ENCODE measurements around the gene RPSA. TPM values are rescaled to one million over a fixed set of nuclear protein-coding genes. Genes with fewer than 3 reads are reported as not detected.

Gene RPSA
- total and polyA plus RNA-seq, 2 of the 4 experiments (the other 2 are of a cell fraction), result 1,415 to 2,710 TPM

- in situ Hi-C loops (cut with MboI; ENCODE audit: low sequenced_read_pairs), result no loop called here
- TF ChIP-seq CEBPB (IDR thresholded peaks at IDR 0.05; ENCODE audit: low read depth, low read length) (no peak), RCOR1 (IDR thresholded peaks at IDR 0.05; ENCODE audit: insufficient replicate concordance, low read length) (no peak), MAZ (IDR thresholded peaks at IDR 0.05; ENCODE audit: borderline replicate concordance, low read depth, low read length) (no peak), BHLHE40 (IDR thresholded peaks at IDR 0.05; ENCODE audit: low read depth, low read length) (no peak), MAFK (IDR thresholded peaks at IDR 0.05; ENCODE audit: low read depth, low read length) (no peak), RAD21 (IDR thresholded peaks at IDR 0.05; ENCODE audit: low read length) (no peak), ELK1 (IDR thresholded peaks at IDR 0.05; ENCODE audit: borderline replicate concordance, low read depth, low read length) (no peak), SMC3 (IDR thresholded peaks at IDR 0.05; ENCODE audit: low read depth, low read length) (no peak), NFE2L2 (IDR thresholded peaks at IDR 0.05; ENCODE audit: low read depth, low read length) (no peak), MXI1 (IDR thresholded peaks at IDR 0.05; ENCODE audit: borderline replicate concordance, low read depth, low read length) (no peak), CHD1 (IDR thresholded peaks at IDR 0.05; ENCODE audit: low read depth, low read length) (no peak), POLR2A (IDR thresholded peaks at IDR 0.05; ENCODE audit: low read depth, low read length) (no peak), RFX5 (IDR thresholded peaks at IDR 0.05; ENCODE audit: low read depth, low read length) (no peak), CTCF (conservative IDR thresholded peaks at IDR 0.05; ENCODE audit: low read depth, low read length) (no peak), FOS (IDR thresholded peaks at IDR 0.05; ENCODE audit: low read depth, low read length) (no peak)
- TF ChIP-seq, protein P1, sequence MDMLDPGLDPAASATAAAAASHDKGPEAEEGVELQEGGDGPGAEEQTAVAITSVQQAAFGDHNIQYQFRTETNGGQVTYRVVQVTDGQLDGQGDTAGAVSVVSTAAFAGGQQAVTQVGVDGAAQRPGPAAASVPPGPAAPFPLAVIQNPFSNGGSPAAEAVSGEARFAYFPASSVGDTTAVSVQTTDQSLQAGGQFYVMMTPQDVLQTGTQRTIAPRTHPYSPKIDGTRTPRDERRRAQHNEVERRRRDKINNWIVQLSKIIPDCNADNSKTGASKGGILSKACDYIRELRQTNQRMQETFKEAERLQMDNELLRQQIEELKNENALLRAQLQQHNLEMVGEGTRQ (IDR thresholded peaks at IDR 0.05; ENCODE audit: low read depth, low read length), result no peak
These were observed 16.3 kb upstream of the RPSA start for GRCh38 chr3:39390181-39390580.

More at GRCh38 chr3:39390181-39390580, 16.3 kb upstream of the RPSA start:
- Histone ChIP-seq H2BK120ac (ENCODE audit: low read depth, low read length) (no peak overlapping the region), H3K56ac (ENCODE audit: extremely low read depth, insufficient read depth, low read length) (no peak overlapping the region), H4K8ac (ENCODE audit: low read depth in 2 of 2, low read length in 2 of 2) (no peak overlapping the region), H3K9me1 (ENCODE audit: insufficient read depth, low read length) (peaks cover 17% of the 10 kb centered on the region; the same call in 1 of the 2 replicates), H2BK15ac (ENCODE audit: low read depth, low read length) (no peak overlapping the region), H3K4me2 (ENCODE audit: low read depth, low read length) (no peak overlapping the region), H3K4me3 (ENCODE audit: insufficient read depth, low read depth, low read length) (no peak overlapping the region), H3K9me3 (ENCODE audit: control insufficient read depth, insufficient read depth, low read length) (no peaks in the 10 kb centered on the region), H3K27me3 (ENCODE audit: control insufficient read depth, insufficient read depth, low read length) (no peaks in the 10 kb centered on the region), H3K79me1 (ENCODE audit: low read depth in 1 of 2, low read length in 2 of 2) (peaks cover 23 to 53% of the 10 kb centered on the region in 2 experiments), H3K14ac (replicated peaks; ENCODE audit: low read depth, low read length) (no peak overlapping the region), H3K9ac (ENCODE audit: low read depth, low read length) (no peak overlapping the region), H4K5ac (ENCODE audit: low read depth, low read length) (no peak overlapping the region), H3K23ac (ENCODE audit: low read depth, low read length) (no peak overlapping the region), H2AK5ac (ENCODE audit: low read depth, low read length) (no peak overlapping the region), H3K36me3 (ENCODE audit: control insufficient read depth, insufficient read depth, low read length) (peaks cover 20% of the 10 kb centered on the region), H3K4ac (ENCODE audit: low read depth, low read length) (no peak overlapping the region), H4K91ac (ENCODE audit: insufficient read depth, low read depth, low read length) (no peak overlapping the region), H2BK20ac (ENCODE audit: low read depth, low read length) (no peak overlapping the region), H3K4me1 (ENCODE audit: control insufficient read depth, insufficient read depth, low read length) (peaks cover 4% of the 10 kb centered on the region; the same call in 1 of the 2 replicates), H2AFZ (replicated peaks; ENCODE audit: low read length, poor library complexity) (no peak overlapping the region), H3K27ac (ENCODE audit: insufficient read depth, low read length) (no peak overlapping the region), H3K18ac (ENCODE audit: low read depth, low read length) (no peak overlapping the region), H2BK5ac (ENCODE audit: low read depth, low read length, poor library complexity, severe bottlenecking) (no peak overlapping the region), H4K20me1 (ENCODE audit: insufficient read depth, low read length) (peaks cover 29% of the 10 kb centered on the region), H2AK9ac (replicated peaks; ENCODE audit: low read depth, low read length, poor library complexity) (no peak overlapping the region)
- ChIA-PET CTCF (no interaction called here), POLR2A (ENCODE audit: unreplicated experiment) (no interaction called here)
- WGBS, 2 experiments (ENCODE audit: extremely low coverage in 2 of 2, insufficient read length in 1 of 2), result no CpG with 5 or more reads among the region's 4 CpGs
- no TSS peak for BruUV-seq (replicated peaks)
- dilution Hi-C loops (cut with HindIII; ENCODE audit: low sequenced_read_pairs, unreplicated experiment) (no loop called here), intact Hi-C loops (cut with micrococcal nuclease) (no loop called here)
- ATAC-seq (ENCODE audit: low read depth), result no peak
- DNase-seq, result no peak
